ENCODE data around the gene PITX2. TPM values are rescaled to one million over a fixed set of nuclear protein-coding genes. Genes with fewer than 3 reads are reported as not detected.

The PITX2 gene
- total and polyA plus RNA-seq, 10 of the 15 experiments (the other 5 are each of a cell fraction or from before 2014, with no cell fraction given): not detected

DNA sequence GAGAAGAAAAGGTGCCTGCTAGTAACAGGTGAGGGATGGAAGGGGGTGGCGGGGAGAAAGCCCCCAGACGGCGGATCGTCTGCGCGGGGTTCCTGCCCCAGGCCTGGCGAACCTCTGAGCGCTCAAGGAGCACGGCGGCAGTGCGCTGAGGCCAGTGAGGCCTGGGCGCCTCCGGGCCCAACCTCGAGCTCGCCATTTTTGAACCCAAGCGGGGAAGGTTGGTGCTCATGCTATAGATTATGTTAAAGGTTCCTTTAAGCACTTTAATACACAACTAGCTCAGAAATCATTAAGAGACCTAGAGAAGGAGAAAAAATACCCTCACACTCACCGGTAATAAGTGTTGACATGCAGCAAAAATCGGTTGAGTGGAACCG lies 7.9 kb downstream of the PITX2 start:
- ChIA-PET RAD21 (ENCODE audit: unreplicated experiment) (no interaction called here), SMC1A (ENCODE audit: uncharacterized antibody, unreplicated experiment) (interaction anchor here (0.6 kb wide), 1 partner anchor 119 kb away, joined by 3 read pairs; no protein-coding TSS in a partner anchor), CTCF (no interaction called here), POLR2A (no interaction called here)
- no peak overlapping the region for H3K4me3 ChIP-seq
- FAIRE-seq (no peak), ATAC-seq (no peak), DNase-seq (ENCODE audit: low read depth, low spot score) (no peak)
- H2AFZ ChIP-seq (ENCODE audit: control insufficient read depth, low read depth, low read length): no peak overlapping the region
- H3K4me1 ChIP-seq (ENCODE audit: control insufficient read depth, insufficient read depth, low read length): no peaks in the 10 kb centered on the region
- no peaks in the 10 kb centered on the region for H3K79me2 ChIP-seq (ENCODE audit: control insufficient read depth, insufficient read depth, low read length)
- H3K36me3 ChIP-seq (ENCODE audit: control insufficient read depth in 2 of 2, insufficient read depth in 2 of 2, low read length in 1 of 2): no peaks in the 10 kb centered on the region
- in situ Hi-C loops (cut with MboI) (no loop called here), intact Hi-C loops (cut with micrococcal nuclease; ENCODE audit: unreplicated experiment) (no loop called here)
- peaks cover 19 to 21% of the 10 kb centered on the region in 2 experiments for H3K27me3 ChIP-seq (replicated peaks in 1 of 2; ENCODE audit: control insufficient read depth in 2 of 2, insufficient read depth in 2 of 2, low read length in 1 of 2)
- no peak overlapping the region for H3K27ac ChIP-seq (ENCODE audit: control insufficient read depth, insufficient read depth)
- no peak overlapping the region for H3K9ac ChIP-seq (ENCODE audit: control insufficient read depth, insufficient read depth, low read length)
- WGBS (ENCODE audit: insufficient coverage, insufficient replicate concordance, low lambda C conversion rate, missing lambda C conversion rate): 35% methylated on average over 19 of the region's 19 CpGs
- no TSS peak for BruUV-seq (replicated peaks)
- H3K4me2 ChIP-seq (ENCODE audit: control insufficient read depth, insufficient read depth): no peak overlapping the region
- no peaks in the 10 kb centered on the region for H4K20me1 ChIP-seq (ENCODE audit: control insufficient read depth, insufficient read depth)
- peaks cover 2% of the 10 kb centered on the region; the same call in 2 of the 3 replicates for H3K9me3 ChIP-seq (replicated peaks; ENCODE audit: control insufficient read depth, insufficient read depth, low read length)
- TF ChIP-seq CUX1 (IDR thresholded peaks at IDR 0.05; ENCODE audit: insufficient replicate concordance, low read depth, low read length) (no peak), WRNIP1 (IDR thresholded peaks at IDR 0.05; ENCODE audit: borderline replicate concordance, low read depth, low read length) (no peak), TAF1 (IDR thresholded peaks at IDR 0.05; ENCODE audit: borderline replicate concordance, low read depth, low read length) (no peak), JUNB (IDR thresholded peaks at IDR 0.05) (no peak), TCF12 (IDR thresholded peaks at IDR 0.05; ENCODE audit: low read depth, low read length) (no peak), PRDM15 (CRISPR knock-in tag; IDR thresholded peaks at IDR 0.05) (no peak)
- TF ChIP-seq, protein P1, sequence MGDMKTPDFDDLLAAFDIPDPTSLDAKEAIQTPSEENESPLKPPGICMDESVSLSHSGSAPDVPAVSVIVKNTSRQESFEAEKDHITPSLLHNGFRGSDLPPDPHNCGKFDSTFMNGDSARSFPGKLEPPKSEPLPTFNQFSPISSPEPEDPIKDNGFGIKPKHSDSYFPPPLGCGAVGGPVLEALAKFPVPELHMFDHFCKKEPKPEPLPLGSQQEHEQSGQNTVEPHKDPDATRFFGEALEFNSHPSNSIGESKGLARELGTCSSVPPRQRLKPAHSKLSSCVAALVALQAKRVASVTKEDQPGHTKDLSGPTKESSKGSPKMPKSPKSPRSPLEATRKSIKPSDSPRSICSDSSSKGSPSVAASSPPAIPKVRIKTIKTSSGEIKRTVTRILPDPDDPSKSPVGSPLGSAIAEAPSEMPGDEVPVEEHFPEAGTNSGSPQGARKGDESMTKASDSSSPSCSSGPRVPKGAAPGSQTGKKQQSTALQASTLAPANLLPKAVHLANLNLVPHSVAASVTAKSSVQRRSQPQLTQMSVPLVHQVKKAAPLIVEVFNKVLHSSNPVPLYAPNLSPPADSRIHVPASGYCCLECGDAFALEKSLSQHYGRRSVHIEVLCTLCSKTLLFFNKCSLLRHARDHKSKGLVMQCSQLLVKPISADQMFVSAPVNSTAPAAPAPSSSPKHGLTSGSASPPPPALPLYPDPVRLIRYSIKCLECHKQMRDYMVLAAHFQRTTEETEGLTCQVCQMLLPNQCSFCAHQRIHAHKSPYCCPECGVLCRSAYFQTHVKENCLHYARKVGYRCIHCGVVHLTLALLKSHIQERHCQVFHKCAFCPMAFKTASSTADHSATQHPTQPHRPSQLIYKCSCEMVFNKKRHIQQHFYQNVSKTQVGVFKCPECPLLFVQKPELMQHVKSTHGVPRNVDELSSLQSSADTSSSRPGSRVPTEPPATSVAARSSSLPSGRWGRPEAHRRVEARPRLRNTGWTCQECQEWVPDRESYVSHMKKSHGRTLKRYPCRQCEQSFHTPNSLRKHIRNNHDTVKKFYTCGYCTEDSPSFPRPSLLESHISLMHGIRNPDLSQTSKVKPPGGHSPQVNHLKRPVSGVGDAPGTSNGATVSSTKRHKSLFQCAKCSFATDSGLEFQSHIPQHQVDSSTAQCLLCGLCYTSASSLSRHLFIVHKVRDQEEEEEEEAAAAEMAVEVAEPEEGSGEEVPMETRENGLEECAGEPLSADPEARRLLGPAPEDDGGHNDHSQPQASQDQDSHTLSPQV (IDR thresholded peaks at IDR 0.05): no peak
